ENCODE measurements around the gene MED25. TPM values are rescaled to one million over a fixed set of nuclear protein-coding genes. Genes with fewer than 3 reads are reported as not detected.

The MED25 gene
- polyA plus RNA-seq, 2 of the 4 experiments (the other 2 are of a cell fraction) = 20.4 to 40.1 TPM

DNA sequence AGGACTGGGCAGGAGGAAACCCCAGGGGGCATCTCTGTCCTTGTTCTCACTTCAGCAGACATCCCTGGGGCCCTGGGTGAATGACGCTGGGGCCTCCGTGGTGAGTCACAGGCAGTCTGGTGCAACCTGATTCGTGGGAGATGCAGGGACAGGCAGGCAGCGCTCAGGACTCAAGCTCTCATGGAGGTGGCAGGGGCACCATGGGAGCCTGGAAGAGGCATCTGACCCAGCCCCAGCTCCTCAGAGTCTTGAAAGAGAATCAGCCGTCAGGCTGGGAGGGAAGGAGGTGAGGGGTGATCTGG lies 18.9 kb downstream of the MED25 start (continued):
- TF ChIP-seq, protein P1, sequence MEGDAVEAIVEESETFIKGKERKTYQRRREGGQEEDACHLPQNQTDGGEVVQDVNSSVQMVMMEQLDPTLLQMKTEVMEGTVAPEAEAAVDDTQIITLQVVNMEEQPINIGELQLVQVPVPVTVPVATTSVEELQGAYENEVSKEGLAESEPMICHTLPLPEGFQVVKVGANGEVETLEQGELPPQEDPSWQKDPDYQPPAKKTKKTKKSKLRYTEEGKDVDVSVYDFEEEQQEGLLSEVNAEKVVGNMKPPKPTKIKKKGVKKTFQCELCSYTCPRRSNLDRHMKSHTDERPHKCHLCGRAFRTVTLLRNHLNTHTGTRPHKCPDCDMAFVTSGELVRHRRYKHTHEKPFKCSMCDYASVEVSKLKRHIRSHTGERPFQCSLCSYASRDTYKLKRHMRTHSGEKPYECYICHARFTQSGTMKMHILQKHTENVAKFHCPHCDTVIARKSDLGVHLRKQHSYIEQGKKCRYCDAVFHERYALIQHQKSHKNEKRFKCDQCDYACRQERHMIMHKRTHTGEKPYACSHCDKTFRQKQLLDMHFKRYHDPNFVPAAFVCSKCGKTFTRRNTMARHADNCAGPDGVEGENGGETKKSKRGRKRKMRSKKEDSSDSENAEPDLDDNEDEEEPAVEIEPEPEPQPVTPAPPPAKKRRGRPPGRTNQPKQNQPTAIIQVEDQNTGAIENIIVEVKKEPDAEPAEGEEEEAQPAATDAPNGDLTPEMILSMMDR (IDR thresholded peaks at IDR 0.05) = no peak
- TF ChIP-seq HOXB13 (CRISPR knock-in tag; IDR thresholded peaks at IDR 0.05; ENCODE audit: low read depth) (no peak), USF2 (IDR thresholded peaks at IDR 0.05) (no peak), ZC3H11A (IDR thresholded peaks at IDR 0.05) (no peak), FOSB (CRISPR knock-in tag; IDR thresholded peaks at IDR 0.05) (no peak), ZFP36 (IDR thresholded peaks at IDR 0.05; ENCODE audit: borderline replicate concordance, partially characterized antibody) (no peak), TP53 (CRISPR knock-in tag; IDR thresholded peaks at IDR 0.05) (no peak)

GRCh38 chr19:49837425-49837824 lies 19.3 kb downstream of the MED25 start:
- no peaks in the 10 kb centered on the region for H3K4me1 ChIP-seq
- FAIRE-seq (no peak), ATAC-seq (no peak), DNase-seq (ENCODE audit: low read depth in 1 of 2, low spot score in 1 of 2) (no peak)
- CTCF ChIA-PET = interaction anchor here (1.0 to 1.5 kb wide), 4 partner anchors 9 to 18 kb away, joined by 3 to 4 read pairs (median 3); partner anchors contain the start of gene PTOV1
- no peaks in the 10 kb centered on the region for H3K9me3 ChIP-seq
- 93% methylated on average over 9 of the region's 9 CpGs for whole genome bisulfite sequencing (ENCODE audit: missing lambda C conversion rate)
- POLR2A ChIA-PET = no interaction called here
- TF ChIP-seq POLR2A (IDR thresholded peaks at IDR 0.05; ENCODE audit: low read length) (no peak), PHF8 (IDR thresholded peaks at IDR 0.05; ENCODE audit: borderline replicate concordance, low read depth) (no peak), TP53 (CRISPR knock-in tag; IDR thresholded peaks at IDR 0.05) (no peak), POLR2AphosphoS2 (conservative IDR thresholded peaks at IDR 0.05; ENCODE audit: low read length) (no peak), JUN (IDR thresholded peaks at IDR 0.05) (no peak), SMC3 (IDR thresholded peaks at IDR 0.05) (no peak), HOXA7 (CRISPR knock-in tag; IDR thresholded peaks at IDR 0.05) (no peak), RCOR1 (IDR thresholded peaks at IDR 0.05; ENCODE audit: low read depth, low read length) (no peak), ELK1 (IDR thresholded peaks at IDR 0.05; ENCODE audit: low read depth, low read length) (no peak), NFE2L2 (conservative IDR thresholded peaks at IDR 0.05; ENCODE audit: low read length) (no peak), MAFK (IDR thresholded peaks at IDR 0.05; ENCODE audit: partially characterized antibody) (no peak), USF2 (IDR thresholded peaks at IDR 0.05) (no peak), CHD4 (IDR thresholded peaks at IDR 0.05; ENCODE audit: borderline replicate concordance) (no peak), RARB (CRISPR knock-in tag; IDR thresholded peaks at IDR 0.05) (no peak), ATOH8 (CRISPR knock-in tag; IDR thresholded peaks at IDR 0.05; ENCODE audit: low read depth) (no peak), TFCP2L1 (CRISPR knock-in tag; IDR thresholded peaks at IDR 0.05) (no peak), FOSB (CRISPR knock-in tag; IDR thresholded peaks at IDR 0.05) (no peak)
- TF ChIP-seq, protein P1 (IDR thresholded peaks at IDR 0.05) = no peak
- TF ChIP-seq, protein P2, sequence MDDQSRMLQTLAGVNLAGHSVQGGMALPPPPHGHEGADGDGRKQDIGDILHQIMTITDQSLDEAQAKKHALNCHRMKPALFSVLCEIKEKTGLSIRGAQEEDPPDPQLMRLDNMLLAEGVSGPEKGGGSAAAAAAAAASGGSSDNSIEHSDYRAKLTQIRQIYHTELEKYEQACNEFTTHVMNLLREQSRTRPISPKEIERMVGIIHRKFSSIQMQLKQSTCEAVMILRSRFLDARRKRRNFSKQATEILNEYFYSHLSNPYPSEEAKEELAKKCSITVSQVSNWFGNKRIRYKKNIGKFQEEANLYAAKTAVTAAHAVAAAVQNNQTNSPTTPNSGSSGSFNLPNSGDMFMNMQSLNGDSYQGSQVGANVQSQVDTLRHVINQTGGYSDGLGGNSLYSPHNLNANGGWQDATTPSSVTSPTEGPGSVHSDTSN (IDR thresholded peaks at IDR 0.05) = no peak
- no peak overlapping the region for H3K27ac ChIP-seq
- no peak overlapping the region for H3K4me2 ChIP-seq
- no peak overlapping the region for H3K4me3 ChIP-seq

Measured in A549 (cell line).